Liver (tissue), 3 donors: ENCODE measurements around the gene PATJ.

Experiments
- RAD21 ChIP-seq, 2 donors: IDR thresholded peaks; 2 replicates each; pipeline ENCODE4 v1.6.1; 2016; ENCODE audit warnings: antibody characterized with exemption in 2 of 2, mild to moderate bottlenecking in 2 of 2
- RXRA ChIP-seq, 2 donors: IDR thresholded peaks; 2 replicates each; pipeline ENCODE4 v1.6.1; 2017 to 2018; ENCODE audit warnings: antibody characterized with exemption in 2 of 2, mild to moderate bottlenecking in 1 of 2
- SP1 ChIP-seq: IDR thresholded peaks from 2 replicates; pipeline ENCODE4 v1.6.1; 2018; ENCODE audit warnings: antibody characterized with exemption, mild to moderate bottlenecking
- TAF1 ChIP-seq: conservative IDR thresholded peaks from 2 replicates; pipeline ENCODE4 v1.6.1; 2016; ENCODE audit warnings: antibody characterized with exemption, mild to moderate bottlenecking
- YY1 ChIP-seq: IDR thresholded peaks from 2 replicates; pipeline ENCODE4 v1.6.1; 2016; ENCODE audit warnings: antibody characterized with exemption, mild to moderate bottlenecking
- TF ChIP-seq, protein P1 (sequence below): fragments of 150-350 bp; IDR thresholded peaks from 2 replicates; pipeline ENCODE4 v1.5.1; 2017; ENCODE audit warnings: improper control_type of control experiment, low read depth, low read length; ENCODE audit not compliant: missing input control
- TF ChIP-seq, protein P2 (sequence below): IDR thresholded peaks from 2 replicates; pipeline ENCODE4 v1.6.1; 2016; ENCODE audit warnings: antibody characterized with exemption
- TF ChIP-seq, protein P3 (sequence below): IDR thresholded peaks from 2 replicates; pipeline ENCODE4 v1.6.1; 2016; ENCODE audit warnings: antibody characterized with exemption
- TF ChIP-seq, protein P4 (sequence below): IDR thresholded peaks from 2 replicates; pipeline ENCODE4 v1.6.1; 2016; ENCODE audit warnings: antibody characterized with exemption, mild to moderate bottlenecking
- donor health status: healthy.
- donor health status: healthy.

DNA sequence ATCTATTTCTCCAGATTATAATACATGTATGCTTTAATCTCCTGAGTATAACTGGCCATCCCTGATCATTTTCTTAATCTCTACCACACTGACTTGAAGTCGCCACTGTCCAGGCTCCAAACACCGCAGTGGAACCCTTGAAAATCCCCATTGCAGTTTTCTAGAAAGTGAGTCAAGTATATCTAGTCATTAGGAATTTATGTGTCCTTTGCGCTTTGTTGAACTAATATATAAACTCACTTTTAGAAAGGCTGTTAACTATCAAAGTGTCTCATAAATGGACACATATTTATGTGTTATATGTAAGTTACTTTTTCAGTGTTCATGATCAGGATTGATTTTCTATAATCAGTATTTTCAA lies 211.5 kb downstream of the PATJ start:
- no peak for TF ChIP-seq TAF1
- TF ChIP-seq, protein P1, sequence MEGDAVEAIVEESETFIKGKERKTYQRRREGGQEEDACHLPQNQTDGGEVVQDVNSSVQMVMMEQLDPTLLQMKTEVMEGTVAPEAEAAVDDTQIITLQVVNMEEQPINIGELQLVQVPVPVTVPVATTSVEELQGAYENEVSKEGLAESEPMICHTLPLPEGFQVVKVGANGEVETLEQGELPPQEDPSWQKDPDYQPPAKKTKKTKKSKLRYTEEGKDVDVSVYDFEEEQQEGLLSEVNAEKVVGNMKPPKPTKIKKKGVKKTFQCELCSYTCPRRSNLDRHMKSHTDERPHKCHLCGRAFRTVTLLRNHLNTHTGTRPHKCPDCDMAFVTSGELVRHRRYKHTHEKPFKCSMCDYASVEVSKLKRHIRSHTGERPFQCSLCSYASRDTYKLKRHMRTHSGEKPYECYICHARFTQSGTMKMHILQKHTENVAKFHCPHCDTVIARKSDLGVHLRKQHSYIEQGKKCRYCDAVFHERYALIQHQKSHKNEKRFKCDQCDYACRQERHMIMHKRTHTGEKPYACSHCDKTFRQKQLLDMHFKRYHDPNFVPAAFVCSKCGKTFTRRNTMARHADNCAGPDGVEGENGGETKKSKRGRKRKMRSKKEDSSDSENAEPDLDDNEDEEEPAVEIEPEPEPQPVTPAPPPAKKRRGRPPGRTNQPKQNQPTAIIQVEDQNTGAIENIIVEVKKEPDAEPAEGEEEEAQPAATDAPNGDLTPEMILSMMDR = no peak
- TF ChIP-seq, protein P2, sequence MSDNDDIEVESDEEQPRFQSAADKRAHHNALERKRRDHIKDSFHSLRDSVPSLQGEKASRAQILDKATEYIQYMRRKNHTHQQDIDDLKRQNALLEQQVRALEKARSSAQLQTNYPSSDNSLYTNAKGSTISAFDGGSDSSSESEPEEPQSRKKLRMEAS = no peak
- TF ChIP-seq RXRA (IDR thresholded peaks at IDR 0.05) = no peak
- TF ChIP-seq YY1 = no peak
- TF ChIP-seq SP1 = no peak
- TF ChIP-seq, protein P3, sequence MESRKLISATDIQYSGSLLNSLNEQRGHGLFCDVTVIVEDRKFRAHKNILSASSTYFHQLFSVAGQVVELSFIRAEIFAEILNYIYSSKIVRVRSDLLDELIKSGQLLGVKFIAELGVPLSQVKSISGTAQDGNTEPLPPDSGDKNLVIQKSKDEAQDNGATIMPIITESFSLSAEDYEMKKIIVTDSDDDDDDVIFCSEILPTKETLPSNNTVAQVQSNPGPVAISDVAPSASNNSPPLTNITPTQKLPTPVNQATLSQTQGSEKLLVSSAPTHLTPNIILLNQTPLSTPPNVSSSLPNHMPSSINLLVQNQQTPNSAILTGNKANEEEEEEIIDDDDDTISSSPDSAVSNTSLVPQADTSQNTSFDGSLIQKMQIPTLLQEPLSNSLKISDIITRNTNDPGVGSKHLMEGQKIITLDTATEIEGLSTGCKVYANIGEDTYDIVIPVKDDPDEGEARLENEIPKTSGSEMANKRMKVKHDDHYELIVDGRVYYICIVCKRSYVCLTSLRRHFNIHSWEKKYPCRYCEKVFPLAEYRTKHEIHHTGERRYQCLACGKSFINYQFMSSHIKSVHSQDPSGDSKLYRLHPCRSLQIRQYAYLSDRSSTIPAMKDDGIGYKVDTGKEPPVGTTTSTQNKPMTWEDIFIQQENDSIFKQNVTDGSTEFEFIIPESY = no peak
- no peak for TF ChIP-seq RAD21 (IDR thresholded peaks at IDR 0.05)
- TF ChIP-seq, protein P4, sequence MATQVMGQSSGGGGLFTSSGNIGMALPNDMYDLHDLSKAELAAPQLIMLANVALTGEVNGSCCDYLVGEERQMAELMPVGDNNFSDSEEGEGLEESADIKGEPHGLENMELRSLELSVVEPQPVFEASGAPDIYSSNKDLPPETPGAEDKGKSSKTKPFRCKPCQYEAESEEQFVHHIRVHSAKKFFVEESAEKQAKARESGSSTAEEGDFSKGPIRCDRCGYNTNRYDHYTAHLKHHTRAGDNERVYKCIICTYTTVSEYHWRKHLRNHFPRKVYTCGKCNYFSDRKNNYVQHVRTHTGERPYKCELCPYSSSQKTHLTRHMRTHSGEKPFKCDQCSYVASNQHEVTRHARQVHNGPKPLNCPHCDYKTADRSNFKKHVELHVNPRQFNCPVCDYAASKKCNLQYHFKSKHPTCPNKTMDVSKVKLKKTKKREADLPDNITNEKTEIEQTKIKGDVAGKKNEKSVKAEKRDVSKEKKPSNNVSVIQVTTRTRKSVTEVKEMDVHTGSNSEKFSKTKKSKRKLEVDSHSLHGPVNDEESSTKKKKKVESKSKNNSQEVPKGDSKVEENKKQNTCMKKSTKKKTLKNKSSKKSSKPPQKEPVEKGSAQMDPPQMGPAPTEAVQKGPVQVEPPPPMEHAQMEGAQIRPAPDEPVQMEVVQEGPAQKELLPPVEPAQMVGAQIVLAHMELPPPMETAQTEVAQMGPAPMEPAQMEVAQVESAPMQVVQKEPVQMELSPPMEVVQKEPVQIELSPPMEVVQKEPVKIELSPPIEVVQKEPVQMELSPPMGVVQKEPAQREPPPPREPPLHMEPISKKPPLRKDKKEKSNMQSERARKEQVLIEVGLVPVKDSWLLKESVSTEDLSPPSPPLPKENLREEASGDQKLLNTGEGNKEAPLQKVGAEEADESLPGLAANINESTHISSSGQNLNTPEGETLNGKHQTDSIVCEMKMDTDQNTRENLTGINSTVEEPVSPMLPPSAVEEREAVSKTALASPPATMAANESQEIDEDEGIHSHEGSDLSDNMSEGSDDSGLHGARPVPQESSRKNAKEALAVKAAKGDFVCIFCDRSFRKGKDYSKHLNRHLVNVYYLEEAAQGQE = no peak
